ENCODE measurements around the gene PLPP1.

Gene PLPP1

DNA sequence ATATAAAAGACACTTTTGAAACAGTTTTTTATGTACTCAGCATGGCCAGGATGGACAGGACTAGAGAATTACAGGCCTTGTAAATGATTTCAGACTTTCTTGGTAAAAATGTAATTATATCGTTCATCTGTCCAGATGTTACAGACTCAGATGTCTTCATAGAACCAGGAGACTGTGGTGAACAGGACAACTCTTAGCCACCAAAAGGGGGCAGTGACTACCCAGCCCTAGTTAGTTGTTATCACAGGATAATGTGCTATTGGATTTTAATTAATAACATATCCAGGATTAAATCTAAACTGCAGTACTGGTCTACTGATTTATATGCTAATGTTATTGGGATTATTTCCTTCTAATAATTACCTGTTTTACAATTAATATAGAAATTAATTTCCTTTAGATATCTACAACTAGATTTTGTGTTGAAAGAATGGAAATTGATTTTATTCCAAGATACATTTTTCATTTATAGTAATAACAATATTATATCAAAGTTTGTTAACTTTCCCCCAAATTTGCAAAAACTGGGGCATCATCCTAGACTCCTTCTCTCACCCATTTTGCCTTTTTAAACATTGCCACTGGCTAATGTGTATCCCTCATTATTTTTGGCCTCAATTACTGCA is 127.6 kb downstream of the PLPP1 start:
- TF ChIP-seq GATA3 (IDR thresholded peaks at IDR 0.05; ENCODE audit: low read depth, low read length): no peak
- no peak for TF ChIP-seq GATA2 (IDR thresholded peaks at IDR 0.05; ENCODE audit: low read depth, low read length)

DNA sequence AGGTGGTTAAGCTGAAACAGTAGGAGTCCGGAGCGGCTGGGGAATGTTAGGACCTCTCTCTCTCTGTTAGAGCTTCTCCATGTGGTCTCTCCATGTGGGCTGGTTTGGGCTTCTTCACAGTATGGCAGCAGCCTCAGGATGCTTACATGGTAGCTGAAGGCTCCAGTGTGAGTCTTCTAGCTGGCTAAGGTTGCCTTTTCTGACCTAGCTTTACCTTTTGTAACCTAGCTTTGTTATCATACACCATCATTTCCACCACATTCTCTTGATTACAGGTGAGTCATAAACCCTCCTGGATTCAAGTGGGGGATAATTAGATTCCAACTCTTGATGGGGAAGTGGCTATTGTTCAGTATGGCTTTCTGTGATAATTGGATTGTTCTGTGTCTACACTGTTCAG is 128.5 kb downstream of the PLPP1 start:
- TF ChIP-seq GATA3 (IDR thresholded peaks at IDR 0.05; ENCODE audit: low read depth, low read length) (no peak), GATA2 (IDR thresholded peaks at IDR 0.05; ENCODE audit: low read depth, low read length) (no peak)

DNA sequence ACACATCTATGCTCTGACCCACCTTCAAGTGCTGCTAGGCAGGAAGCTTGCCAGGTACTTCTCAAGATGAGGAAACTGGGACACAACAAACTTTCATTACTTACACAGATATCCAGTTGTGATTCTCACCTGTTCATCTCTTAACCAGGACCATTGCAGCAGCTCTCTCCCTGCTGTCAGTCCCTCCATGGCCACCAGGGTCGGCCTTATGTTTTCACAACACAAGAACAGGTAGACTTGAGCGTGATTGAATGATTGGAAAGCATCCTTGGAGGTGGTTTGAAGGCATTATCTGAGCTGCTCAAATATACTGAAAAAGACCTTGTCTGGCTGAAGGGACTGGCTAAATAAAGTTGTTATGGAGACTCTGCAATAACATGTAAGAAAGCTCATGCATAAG is 132.6 kb downstream of the PLPP1 start:
- no peak for TF ChIP-seq GATA2 (IDR thresholded peaks at IDR 0.05; ENCODE audit: low read depth, low read length)

DNA sequence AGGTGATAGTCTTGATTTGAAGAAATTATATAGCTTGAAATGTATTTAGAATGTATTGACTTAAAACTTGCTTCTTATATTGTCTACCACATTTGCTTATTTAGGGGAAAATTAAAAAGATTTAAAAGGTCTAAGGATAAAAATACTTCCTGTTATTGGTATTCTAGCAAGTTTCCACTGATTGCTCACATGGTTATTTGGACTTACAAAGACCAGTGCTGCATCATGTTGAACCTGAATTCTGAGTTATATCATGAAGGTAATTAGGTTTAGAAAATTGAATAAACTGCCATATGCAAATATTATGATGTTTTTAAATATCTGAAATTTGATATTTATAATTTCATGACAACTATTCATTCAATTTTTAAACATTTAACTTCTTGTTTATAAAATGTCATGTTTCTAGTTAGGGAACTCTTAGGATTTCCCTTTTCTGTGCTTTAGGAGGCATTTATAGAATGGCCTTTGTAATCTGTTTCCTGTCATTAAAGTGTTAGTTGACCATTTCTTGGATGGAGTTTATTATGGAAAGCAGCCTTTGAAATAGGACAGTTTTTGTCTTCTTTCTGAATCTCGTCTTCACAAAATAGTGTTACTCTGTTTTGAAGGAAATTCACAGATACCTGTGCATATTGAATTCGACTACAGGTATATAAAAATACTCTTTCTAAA is 141.1 kb downstream of the PLPP1 start:
- TF ChIP-seq GATA3 (IDR thresholded peaks at IDR 0.05; ENCODE audit: low read depth, low read length) (no peak), GATA2 (IDR thresholded peaks at IDR 0.05; ENCODE audit: low read depth, low read length) (no peak)

DNA sequence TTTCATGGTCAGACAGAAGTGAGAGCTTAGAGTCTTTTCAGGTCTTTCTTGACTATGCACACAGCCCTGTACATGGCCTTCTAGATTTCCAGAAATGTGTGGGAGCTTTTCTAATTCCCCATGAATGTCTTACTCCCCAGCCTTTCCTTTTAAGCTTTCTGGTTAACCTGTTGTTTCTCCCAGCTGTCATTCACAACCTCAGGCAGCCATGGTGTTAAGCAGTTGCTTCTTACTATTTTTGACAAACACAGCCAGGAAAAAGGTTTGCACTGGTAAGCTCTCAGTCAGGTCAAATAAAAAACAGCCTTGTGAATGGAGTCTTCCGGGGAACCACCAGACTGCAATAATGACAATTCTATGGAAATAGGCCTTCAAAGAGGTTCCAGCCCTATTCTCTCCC is 142.1 kb downstream of the PLPP1 start:
- no peak for TF ChIP-seq GATA3 (IDR thresholded peaks at IDR 0.05; ENCODE audit: low read depth, low read length)
- no peak for TF ChIP-seq GATA2 (IDR thresholded peaks at IDR 0.05; ENCODE audit: low read depth, low read length)

DNA sequence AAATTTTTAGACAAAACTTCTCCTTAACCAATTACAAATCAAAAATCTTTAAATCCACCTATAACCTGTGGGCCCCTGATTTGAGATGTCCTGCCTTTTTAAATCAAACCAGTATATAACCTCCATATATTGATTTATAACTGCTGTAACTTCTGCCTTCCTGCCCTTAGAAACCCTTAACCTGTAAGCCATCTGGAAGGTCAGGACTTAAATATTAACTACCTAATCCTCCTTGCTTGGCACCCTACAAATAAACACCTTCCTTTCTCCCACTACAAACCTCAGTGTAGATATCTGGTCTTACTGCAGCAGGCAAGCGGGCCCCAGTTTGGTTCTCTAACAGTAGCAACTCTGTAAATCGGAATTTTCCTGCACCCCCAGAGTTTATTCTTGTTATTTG is 143.1 kb downstream of the PLPP1 start:
- no peak for TF ChIP-seq GATA3 (IDR thresholded peaks at IDR 0.05; ENCODE audit: low read depth, low read length)
- TF ChIP-seq GATA2 (IDR thresholded peaks at IDR 0.05; ENCODE audit: low read depth, low read length): no peak

DNA sequence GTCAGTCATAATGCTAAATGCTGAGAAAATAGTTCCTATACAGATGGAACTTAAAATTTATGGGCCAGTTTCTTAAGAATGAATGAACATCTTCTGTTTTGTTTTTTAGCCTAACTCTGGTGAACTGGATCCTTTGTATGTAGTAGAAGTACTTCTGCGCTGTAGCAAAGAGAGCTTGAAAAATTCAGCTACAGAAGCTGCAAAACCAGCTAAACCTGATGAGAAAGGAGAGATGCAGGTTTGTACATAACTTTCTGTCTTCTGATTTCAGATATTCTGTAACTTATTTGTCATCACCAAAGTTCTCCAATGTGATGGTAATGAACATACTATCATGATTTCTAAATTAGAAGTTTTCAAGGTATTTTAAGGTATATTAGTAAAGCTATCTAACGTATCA is 146.9 kb downstream of the PLPP1 start:
- no peak for TF ChIP-seq GATA2 (IDR thresholded peaks at IDR 0.05; ENCODE audit: low read depth, low read length)
- TF ChIP-seq GATA3 (IDR thresholded peaks at IDR 0.05; ENCODE audit: low read depth, low read length): no peak

DNA sequence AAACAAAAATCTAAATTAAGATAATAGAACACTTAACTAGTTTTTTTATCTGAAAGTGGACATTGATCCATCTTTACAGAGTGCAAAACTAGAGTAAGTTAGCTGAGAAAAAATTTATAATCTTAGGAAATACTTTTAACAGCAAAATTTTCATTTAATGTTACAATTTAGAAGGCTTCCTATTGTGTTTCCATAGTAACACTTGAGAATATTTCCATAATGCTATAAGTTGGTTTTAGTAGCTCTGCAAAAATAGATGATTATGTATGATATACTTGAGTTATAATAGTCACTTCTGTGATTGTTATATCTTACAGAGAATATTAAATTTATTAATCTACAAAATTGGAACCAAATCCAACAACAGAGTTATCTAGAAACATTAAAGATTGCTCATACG is 148.4 kb downstream of the PLPP1 start:
- TF ChIP-seq GATA3 (IDR thresholded peaks at IDR 0.05; ENCODE audit: low read depth, low read length) (no peak), GATA2 (IDR thresholded peaks at IDR 0.05; ENCODE audit: low read depth, low read length) (no peak)

DNA sequence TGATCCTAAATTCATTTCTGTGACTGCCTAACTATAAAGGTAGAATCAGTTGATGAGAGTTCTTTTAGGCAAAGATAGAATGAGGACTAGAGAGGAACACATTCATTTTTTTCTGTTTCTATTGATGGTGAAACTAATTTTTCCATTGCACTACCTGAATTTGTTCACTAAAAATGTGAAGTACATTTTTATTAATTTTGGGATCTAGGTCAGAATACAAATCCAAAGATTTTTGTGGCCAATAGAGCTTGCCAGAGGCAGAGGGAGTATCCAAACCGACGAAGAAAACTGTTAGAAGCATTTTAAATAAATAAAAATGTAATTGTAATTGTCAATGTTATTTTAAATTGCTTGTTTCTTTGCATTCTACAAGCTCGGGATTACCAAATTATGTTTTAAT is 148.9 kb downstream of the PLPP1 start:
- TF ChIP-seq GATA3 (IDR thresholded peaks at IDR 0.05; ENCODE audit: low read depth, low read length): no peak
- TF ChIP-seq GATA2 (IDR thresholded peaks at IDR 0.05; ENCODE audit: low read depth, low read length): no peak

DNA sequence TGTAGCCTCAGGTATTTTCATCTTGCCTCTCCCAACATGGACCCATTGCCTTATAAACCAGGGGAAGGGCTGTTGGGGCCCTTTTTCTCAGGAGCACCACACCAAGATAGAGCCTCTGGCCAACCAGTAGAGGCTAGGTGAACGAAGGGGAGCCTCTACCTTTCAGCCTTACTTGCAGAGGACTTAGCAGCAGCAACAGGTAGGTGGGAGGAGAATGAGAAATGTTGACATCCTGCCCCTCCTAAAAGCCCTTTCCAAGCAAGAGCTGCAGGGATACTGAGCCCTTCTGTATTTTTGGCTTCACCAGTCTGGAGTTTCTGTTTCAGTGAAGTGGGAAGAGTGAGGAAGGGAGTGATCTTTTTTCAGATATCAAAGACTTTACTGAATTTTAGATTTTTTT is 149.5 kb downstream of the PLPP1 start:
- TF ChIP-seq GATA3 (IDR thresholded peaks at IDR 0.05; ENCODE audit: low read depth, low read length): no peak
- TF ChIP-seq GATA2 (IDR thresholded peaks at IDR 0.05; ENCODE audit: low read depth, low read length): no peak

DNA sequence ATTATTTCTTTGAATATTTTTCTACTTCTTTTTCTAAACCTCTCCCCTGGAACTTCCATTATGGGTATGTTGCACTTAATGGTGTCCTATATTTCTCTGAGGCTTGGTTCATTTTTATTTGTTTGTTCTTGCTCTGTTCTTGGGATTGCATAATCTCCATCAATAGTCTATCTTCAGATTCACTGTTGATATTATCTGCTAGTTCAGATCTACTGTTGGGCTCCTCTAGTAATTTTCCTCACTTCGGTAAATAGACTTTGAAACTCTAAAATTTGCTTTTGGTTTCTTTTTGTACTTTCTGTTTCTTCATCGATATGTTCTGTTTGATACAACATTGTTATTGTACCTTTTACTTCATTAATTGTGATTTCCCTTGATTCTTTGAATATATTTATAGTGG is 150.7 kb downstream of the PLPP1 start:
- TF ChIP-seq GATA3 (IDR thresholded peaks at IDR 0.05; ENCODE audit: low read depth, low read length): no peak
- no peak for TF ChIP-seq GATA2 (IDR thresholded peaks at IDR 0.05; ENCODE audit: low read depth, low read length)

DNA sequence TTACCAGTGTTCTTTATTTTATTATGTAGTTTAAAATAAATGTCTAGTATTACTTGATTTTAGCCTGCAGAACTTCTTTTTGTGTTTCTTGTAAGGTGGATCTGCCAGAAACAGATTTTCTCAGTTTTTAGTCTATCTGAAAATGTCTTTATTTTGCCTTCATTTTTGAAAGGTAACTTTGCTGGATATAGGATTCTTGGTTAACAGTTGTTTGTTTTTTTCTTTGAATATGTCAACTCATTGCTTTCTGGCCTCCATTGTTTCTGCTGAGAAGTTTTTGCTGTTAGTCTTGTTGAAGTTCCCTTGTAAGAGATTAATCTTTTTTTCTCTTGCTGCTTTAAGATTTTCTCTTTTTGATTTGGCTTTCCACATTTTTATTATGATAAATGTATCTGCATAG is 151.5 kb downstream of the PLPP1 start:
- TF ChIP-seq GATA3 (IDR thresholded peaks at IDR 0.05; ENCODE audit: low read depth, low read length): no peak

DNA sequence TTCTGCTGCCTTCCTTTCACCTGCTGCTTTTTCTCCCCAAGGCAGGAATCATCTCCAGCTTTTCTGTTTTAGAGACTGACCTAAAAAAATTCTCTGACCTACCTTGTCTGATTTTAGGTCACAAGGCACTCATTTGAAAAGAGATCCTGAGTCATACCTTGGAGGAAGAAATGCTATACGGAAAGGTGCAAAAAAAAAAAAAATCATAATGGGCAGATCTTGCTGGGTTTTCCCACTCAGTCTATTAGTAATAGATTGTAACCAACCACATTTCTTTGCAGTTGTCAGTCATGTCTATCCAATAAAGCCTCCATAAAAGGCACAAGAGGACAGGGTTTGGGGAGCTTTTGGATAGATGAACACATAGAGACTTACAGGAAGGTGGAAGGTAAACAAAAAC is 157.0 kb downstream of the PLPP1 start:
- TF ChIP-seq GATA2 (IDR thresholded peaks at IDR 0.05; ENCODE audit: low read depth, low read length) (no peak), GATA3 (IDR thresholded peaks at IDR 0.05; ENCODE audit: low read depth, low read length) (no peak)

Data from SH-SY5Y (cell line).